ENCODE results near the gene PTPRG.
"Not testable (repeated sequence)": the region's sequence is repeated elsewhere in the genome, so short reads cannot be mapped to it uniquely, and the experiment has no call there.

Gene PTPRG

GRCh38 chr3:61686228-61686648 is 124.9 kb downstream of the PTPRG start:
- no peak for DNase-seq (ENCODE audit: low read depth)

- DNase-seq (ENCODE audit: low read depth): no peak
These were observed 125.8 kb downstream of the PTPRG start for GRCh38 chr3:61687206-61687605.

- DNase-seq (ENCODE audit: low read depth): no peak
These were observed 126.4 kb downstream of the PTPRG start for GRCh38 chr3:61687663-61688306.

- DNase-seq (ENCODE audit: low read depth): no peak
These were observed 127.1 kb downstream of the PTPRG start for GRCh38 chr3:61688307-61688984.

GRCh38 chr3:61690016-61690415 is 128.6 kb downstream of the PTPRG start:
- DNase-seq (ENCODE audit: low read depth): no peak

- DNase-seq (ENCODE audit: low read depth): no peak
These were observed 130.1 kb downstream of the PTPRG start for GRCh38 chr3:61691466-61691865.

- no peak for DNase-seq (ENCODE audit: low read depth)
These were observed 135.9 kb downstream of the PTPRG start for GRCh38 chr3:61697301-61697700.

GRCh38 chr3:61698278-61699072 is 137.1 kb downstream of the PTPRG start:
- DNase-seq (ENCODE audit: low read depth): not testable (repeated sequence)

GRCh38 chr3:61699622-61700021 is 138.3 kb downstream of the PTPRG start:
- no peak for DNase-seq (ENCODE audit: low read depth)

GRCh38 chr3:61701011-61701410 is 139.6 kb downstream of the PTPRG start:
- DNase-seq (ENCODE audit: low read depth): no peak

GRCh38 chr3:61702453-61702852 is 141.1 kb downstream of the PTPRG start:
- DNase-seq (ENCODE audit: low read depth): no peak

- no peak for DNase-seq (ENCODE audit: low read depth)
These were observed 143.4 kb downstream of the PTPRG start for GRCh38 chr3:61704807-61705206.

- DNase-seq (ENCODE audit: low read depth): no peak
These were observed 146.1 kb downstream of the PTPRG start for GRCh38 chr3:61707492-61707891.

GRCh38 chr3:61710920-61711319 is 149.5 kb downstream of the PTPRG start:
- DNase-seq (ENCODE audit: low read depth): not testable (repeated sequence)

- DNase-seq (ENCODE audit: low read depth): no peak
These were observed 152.9 kb downstream of the PTPRG start for GRCh38 chr3:61714225-61714624.

- no peak for DNase-seq (ENCODE audit: low read depth)
These were observed 154.6 kb downstream of the PTPRG start for GRCh38 chr3:61715886-61716527.

GRCh38 chr3:61716693-61717092 is 155.3 kb downstream of the PTPRG start:
- DNase-seq (ENCODE audit: low read depth): not testable (repeated sequence)

- no peak for DNase-seq (ENCODE audit: low read depth)
These were observed 157.2 kb downstream of the PTPRG start for GRCh38 chr3:61718565-61718964.

GRCh38 chr3:61719278-61719977 is 158.1 kb downstream of the PTPRG start:
- DNase-seq (ENCODE audit: low read depth): no peak

- no peak for DNase-seq (ENCODE audit: low read depth)
These were observed 161.7 kb downstream of the PTPRG start for GRCh38 chr3:61723038-61723437.

GRCh38 chr3:61724183-61724582 is 162.8 kb downstream of the PTPRG start:
- no peak for DNase-seq (ENCODE audit: low read depth)

GRCh38 chr3:61724801-61725200 is 163.4 kb downstream of the PTPRG start:
- no peak for DNase-seq (ENCODE audit: low read depth)
